Stimulated activated CD4-positive, alpha-beta T cell treated with anti-CD3 and anti-CD28 coated beads, TNF-alpha, amount 100 ng/mL, for 4 hours (primary cell): ENCODE data around the gene GREB1.

Experiments used
- DNase-seq, 3 experiments: peaks; one replicate each; pipeline ENCODE4 v3.0.0-alpha.2; 2020; ENCODE audit warnings: low read depth in 3 of 3

The GREB1 gene, protein sequence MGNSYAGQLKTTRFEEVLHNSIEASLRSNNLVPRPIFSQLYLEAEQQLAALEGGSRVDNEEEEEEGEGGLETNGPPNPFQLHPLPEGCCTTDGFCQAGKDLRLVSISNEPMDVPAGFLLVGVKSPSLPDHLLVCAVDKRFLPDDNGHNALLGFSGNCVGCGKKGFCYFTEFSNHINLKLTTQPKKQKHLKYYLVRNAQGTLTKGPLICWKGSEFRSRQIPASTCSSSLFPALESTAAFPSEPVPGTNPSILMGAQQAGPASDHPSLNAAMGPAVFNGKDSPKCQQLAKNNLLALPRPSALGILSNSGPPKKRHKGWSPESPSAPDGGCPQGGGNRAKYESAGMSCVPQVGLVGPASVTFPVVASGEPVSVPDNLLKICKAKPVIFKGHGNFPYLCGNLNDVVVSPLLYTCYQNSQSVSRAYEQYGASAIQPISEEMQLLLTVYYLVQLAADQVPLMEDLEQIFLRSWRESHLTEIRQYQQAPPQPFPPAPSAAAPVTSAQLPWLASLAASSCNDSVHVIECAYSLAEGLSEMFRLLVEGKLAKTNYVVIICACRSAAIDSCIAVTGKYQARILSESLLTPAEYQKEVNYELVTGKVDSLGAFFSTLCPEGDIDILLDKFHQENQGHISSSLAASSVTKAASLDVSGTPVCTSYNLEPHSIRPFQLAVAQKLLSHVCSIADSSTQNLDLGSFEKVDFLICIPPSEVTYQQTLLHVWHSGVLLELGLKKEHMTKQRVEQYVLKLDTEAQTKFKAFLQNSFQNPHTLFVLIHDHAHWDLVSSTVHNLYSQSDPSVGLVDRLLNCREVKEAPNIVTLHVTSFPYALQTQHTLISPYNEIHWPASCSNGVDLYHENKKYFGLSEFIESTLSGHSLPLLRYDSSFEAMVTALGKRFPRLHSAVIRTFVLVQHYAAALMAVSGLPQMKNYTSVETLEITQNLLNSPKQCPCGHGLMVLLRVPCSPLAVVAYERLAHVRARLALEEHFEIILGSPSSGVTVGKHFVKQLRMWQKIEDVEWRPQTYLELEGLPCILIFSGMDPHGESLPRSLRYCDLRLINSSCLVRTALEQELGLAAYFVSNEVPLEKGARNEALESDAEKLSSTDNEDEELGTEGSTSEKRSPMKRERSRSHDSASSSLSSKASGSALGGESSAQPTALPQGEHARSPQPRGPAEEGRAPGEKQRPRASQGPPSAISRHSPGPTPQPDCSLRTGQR (N-terminal part only)

DNA sequence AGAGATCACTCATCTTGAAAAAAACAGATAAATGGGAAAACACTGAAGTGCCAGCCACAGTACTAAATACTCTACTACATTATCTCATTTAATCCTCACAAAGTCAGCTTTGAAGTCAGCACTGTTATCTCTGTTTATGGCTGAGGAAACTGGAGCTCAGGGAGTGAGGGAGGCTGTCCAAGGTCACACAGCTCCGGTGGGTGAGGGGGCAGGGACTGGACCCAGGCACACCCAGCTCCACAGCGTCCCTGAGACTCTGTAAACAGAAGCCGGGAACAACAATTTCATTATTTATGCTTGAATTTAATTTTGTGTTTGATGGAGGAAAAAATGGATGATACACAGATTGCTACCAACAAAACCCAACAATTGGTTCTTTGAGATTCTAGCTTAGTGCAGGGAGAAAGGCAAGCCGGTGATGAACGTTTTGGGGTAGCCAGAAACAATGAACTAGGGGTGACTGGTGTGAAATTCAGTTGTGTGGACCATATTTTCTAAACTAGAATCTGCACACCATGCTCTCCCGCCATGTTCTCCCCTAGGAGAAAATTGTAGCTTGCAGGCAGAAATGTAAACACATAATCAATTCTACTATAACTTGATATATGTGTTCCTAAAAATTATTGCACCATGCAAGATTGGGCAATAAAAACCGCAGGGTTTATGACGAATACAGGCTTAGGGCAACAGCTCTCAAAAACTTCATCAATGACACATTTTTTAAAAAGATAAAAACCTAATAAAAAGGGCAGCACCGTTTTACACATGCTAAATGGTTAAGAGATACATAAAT lies at the start of gene GREB1:
GREB1 (plus strand) TSS at position 768 of the 793 bp plus-strand sequence. CDS start 22,570 bp downstream, outside the sequence.
- no peak for DNase-seq

DNA sequence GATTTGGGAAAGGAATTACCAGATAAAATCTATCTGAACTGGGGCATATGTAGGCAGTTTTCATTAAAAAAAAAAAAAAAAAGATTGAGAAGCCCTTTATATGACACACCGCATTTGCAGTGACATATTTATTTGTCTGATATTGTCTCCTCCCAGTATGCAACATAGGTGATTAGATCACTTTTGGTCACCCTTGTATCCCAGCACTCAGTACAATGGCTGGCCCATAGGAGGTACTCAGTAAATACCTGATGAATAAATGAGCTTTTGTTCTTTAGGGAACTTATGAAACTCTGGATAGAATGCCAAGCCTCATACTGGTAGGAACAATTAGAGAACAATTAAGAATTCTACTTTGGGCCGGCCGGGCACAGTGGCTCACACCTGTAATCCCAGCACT lies 45.0 kb upstream of the GREB1 start:
- no peak for DNase-seq

DNA sequence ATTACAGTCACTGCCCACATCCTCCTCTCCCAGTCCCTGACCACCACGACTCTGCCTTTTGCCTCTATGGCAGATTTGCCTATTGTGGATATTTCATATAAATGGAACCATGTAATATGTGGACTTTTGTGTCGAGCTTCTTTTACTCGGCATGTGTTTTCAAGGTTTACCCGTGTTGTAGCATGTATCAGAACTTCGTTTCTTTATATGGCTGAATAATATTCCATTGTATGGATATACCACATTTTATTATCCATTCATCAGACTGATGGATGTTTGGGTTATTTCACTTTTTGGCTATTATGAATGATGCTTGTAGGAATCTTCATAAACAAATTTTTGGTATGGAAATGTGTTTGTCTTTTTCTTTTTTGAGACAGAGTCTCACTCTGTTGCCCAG lies 43.7 kb upstream of the GREB1 start:
- no peak for DNase-seq

DNA sequence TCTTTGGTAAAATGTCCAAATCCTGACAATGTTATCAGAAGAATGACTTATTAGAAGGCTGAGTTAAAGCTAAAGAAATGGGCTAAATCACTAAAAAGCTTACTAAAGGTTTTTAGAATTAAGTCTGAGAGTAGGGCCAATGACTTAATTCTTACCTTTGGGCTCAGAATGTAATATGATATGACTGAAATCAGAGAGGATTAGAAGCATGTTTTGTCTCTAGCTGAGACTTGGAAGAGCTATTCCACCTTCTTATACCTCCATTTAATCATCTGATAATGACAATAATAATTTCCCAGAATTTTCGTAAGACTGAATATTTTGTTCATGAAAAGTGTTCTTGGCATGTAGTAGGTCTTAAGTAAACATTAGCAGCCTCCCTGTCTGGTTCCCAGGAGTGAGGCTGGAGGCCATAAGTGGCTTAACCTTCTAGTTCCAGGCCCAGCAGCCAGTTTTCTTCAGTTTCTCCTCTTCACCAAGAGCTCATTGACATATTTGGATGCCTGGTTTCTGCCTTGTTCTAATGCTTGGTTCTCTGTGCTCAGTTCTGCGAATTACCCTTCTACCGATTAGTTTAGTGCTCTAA lies 42.4 kb upstream of the GREB1 start:
- DNase-seq, result no peak

DNA sequence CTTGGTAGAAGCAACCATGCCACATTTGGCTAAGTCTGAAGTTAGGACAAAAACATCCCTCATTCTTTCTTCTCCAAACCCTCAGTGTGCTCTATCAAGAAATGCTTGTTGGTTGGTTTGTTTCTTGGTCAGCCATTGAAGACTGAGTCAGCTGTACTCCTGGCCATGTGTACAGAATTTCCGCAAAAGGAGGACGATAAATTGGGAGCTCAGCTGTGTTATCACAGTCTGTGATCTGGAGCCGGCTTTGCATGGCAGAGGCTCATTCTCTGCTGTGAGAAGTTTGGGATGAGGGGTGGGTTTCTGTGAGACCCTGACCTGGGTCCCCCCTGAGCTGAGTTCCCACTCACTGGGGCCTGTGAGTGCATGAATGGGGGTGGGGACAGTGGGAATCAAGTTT lies 41.6 kb upstream of the GREB1 start:
- DNase-seq, result no peak

DNA sequence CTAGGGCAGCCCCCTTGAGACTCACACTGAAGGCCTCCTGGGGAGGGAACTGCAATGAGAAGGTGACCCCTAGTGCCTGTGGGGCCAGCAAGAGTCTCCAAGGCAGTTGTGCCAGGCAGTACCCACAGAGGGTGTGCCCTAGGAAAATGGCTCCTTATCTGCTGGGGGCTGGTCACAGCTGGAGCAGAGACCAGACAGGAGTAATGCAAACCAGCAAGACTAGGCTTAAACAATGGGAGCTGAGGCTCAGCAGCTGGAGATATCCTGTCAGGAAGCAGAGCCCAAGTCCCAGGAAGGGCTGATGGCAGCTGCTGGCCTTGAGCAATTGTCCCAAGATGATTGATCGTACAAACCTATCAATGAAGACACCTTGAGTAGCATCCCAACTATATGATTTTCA lies 41.1 kb upstream of the GREB1 start:
- no peak for DNase-seq

DNA sequence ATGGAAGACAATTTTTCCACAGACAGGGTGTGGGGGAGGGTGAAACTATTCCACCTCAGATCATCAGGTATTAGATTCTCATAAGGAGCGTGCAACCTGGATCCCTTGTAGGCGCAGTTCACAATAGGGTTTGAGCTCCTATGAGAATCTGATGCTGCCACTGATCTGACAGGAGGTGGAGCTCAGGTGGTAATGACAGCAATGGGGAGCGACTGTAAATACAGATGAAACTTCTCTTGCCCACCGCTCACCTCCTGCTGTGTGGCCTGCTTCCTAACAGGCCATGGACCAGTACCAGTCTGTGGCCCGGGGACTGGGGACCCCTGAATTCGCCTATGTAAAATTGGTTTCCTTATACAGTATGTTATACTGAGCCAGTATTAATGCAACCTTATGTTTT lies 40.6 kb upstream of the GREB1 start:
- DNase-seq, result no peak

DNA sequence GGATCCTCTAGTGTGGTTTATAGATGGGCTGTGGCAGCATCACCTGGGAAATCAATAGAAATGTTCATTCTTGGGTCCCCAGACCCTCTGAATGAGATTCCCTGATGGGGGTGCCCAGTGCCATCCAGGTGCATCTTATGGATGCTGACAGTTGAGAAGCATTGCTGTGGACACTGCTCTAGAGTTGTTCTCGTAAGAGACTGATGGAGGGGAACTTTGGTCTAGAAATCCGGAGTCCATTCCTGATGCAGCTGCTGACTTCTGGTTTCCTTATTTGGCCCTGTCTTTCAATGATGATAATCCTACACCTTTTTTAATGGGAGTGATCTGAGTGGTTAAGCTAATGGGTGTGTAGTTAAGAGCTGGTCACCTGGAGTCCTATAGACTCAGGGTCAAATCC lies 39.5 kb upstream of the GREB1 start:
- DNase-seq, result no peak

DNA sequence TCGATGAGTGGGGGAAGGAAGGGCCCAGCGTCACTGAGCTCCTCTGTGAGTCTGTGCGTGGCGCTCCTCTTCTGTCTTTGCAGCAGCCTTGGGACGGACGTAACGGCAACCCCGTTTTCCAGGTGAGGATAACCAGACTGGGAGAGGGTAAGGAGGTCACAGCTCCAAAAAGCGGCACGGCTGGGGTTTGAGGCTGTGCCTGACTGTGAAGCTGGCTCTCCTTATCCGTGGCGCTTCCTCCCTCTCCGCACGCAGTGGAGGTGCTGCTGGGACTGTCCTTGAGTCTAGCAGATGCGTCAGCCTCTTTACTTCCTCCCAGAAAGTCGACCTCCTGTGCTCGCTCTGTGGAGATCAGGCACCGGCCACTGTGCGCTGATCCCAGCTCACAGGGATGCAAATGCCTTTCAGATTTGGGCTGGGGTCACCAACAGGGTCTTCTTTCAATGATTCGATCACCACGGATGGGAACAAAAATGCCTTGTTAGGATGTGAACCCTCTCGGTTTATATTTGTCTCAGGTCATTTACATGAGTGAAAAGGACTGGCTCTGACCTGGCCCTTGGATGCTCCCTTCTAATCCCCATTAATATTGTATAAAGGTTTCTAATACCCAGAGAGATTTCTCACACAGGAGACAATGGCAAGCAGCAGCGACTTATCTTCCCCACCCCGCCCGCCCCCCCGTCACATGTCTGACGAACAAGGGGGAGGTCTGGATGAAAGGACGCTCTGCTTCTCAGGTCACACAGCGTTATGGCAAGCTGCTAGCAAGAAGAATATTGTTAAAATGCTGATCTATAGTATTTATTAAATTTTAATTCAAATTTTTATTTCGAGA lies 37.8 kb upstream of the GREB1 start:
- DNase-seq, result no peak

DNA sequence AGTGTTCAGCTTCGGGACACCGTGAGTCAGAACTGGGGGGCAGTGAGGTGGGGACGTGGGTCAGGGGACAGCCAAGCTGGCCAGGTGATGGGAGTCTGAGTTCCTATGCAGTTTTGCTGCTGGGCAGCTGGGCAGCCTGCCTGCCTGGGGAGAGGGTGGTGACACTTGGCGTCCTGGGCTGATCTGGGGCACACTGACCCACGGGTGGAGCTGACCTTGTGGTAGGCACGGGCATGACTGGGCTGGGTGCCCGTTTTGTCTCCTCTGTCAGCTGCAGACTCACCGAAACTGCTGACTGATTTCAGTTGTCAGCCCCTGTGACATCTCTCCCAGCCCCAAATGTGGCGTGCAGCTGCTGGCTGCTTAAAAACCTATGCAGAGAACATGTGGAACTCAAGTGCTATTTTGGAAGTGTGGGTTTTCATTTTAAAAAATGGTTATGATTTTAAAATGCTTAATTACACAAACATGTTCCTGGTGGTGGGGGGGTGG lies 35.3 kb upstream of the GREB1 start:
- DNase-seq, result no peak

DNA sequence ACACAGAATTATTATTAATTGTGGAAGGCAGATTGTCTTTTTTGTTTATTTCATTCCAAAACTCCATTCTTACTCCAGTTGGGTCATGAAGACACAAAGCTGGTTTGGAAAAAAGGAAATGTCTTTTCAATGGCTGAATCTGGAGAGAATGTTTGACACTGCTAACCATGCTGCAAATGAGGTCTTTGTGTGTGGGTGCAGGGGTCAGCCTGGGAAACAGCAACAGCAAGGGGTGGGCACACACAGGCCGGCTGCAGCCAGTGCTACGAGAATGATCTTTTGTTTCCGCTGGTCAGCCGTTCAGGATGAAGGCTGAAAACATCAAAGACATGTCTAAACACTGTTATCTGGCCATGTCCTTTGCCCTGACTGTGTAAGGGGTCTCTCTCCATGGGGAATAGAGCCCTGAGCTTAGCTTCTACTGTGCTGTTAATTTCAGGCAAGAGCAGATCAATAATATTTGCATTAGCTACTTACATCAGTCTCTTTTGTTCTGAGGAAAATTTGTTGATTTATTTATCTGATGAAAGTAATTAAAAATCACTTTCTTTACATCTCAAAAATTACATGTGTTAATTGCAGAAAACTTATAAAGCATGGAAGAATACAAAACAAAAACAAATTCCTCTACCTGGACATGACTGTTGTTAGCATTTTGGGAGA lies 34.6 kb upstream of the GREB1 start:
- DNase-seq, result no peak

DNA sequence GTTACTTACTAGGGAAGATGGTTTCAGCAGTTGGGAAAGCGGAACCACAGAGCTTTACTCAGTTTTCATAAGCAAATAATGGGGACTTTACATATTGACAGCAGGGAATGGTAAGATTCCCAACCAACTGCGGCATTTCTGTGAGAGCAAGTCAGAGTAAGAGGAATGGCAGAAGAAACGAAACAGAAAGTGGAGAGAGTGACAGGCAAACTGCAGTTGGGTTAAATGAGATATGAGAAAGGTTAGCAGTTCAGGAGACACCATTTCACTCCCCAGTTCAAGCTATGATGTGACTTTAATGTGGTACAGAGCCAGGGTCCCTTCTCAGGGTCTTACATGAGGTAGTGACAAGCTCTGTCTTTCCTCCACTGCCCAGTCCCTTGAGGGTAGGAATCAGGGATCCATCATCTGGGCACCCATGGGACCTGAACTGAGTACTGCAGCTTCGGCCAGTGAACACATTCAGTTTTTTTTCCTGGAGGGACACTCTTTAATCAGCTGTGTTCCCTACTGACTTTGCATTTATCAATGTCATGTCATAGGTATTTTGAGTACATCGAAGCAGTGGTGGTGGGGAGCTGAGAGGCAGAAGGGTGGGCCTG lies 33.0 kb upstream of the GREB1 start:
- DNase-seq, result no peak

DNA sequence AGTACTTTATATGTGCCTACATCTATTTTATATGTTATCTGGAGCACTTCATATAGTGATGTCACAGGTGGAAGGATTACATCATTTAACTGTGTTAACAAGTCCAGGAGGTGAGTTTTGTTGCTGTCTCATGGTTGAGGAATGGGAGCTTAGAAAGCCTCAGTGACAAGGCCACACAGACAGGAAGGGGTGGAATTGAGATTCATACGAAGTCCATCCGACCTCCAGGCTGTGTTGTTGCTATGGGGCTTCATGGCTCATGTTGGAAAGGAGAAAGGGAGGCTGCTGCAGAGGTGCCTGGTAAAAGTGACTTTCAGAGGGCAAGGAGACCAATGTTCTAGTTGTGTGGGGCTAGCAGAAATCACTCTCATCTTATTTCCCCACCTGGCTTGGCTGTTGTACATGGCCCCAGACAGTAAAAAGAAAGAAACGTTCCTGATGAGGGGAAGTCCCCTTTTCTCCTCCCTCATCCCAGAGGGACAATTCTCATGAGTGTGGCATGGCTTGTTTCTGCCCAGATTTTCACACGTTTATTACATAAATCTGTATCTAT lies 31.0 kb upstream of the GREB1 start:
- DNase-seq, result no peak

DNA sequence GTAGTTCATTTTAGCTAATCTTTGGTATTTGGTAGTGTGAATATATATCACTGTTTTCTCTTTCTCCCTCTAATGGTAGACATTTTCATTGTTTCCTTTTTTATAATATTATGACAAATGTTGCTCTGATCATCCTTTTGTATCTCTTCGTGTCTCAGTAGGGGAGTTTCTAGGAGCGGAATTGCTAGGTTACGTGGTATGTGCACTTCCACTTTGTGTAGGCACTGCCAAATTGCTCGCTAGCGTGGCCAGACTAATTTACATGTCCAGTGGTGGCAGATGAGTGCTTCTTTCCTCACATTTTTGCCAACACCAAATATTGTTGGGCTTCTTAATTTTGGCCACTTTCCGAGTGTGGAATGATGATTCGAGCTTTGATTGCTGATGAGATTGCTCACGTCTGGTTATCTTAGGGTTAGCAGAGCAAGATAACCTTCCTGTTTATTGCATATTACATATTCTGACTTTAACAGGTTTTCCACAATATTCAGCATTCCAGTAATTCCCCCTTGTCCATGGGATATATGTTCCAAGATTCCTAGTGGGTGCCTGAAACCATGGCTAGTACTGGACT lies 30.4 kb upstream of the GREB1 start:
- DNase-seq, result no peak

DNA sequence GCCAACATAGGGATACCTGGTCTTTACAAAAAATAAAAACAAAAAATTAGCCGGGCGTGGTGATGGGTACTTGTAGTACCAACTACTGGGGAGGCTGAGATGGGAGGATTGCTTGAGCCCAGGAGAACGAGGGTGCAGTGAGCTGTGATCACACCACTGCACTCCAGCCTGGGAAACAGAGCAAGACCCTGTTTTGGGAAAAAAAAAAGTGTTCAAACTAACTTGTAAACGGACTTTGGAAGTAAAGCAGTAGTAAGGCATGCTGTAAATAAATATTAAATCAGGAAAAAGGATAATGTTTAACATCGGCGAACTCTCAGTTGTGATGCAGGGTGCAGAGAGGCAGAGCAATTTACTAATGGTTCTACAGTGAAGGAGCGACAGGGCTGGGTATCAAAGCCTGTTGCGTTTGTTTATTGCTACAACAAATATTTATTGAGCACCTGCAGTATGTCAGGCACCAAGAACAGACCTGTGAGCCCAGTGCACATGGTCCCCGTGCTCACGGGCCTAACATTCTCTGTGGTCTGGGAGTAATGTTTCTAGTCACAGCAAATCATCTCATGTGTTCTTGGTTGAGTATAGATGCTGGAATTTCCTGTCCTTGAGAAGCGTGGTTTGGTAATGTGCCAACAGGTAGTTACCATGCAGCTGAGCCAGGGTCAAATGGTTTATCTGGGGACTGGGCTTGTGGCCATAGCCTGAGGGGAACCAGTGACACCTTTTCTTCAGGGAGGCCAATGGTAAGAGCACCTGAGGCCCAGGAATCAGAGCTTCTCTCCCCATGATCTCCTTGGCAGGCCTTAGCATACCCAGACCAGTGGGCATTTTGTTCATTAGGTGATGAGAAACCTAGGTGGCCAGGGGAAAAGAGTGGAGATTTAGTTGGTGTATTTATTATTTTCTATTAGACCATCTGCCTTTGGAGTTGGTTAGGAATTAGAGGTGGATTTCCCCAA lies 27.9 kb upstream of the GREB1 start:
- DNase-seq, result no peak

DNA sequence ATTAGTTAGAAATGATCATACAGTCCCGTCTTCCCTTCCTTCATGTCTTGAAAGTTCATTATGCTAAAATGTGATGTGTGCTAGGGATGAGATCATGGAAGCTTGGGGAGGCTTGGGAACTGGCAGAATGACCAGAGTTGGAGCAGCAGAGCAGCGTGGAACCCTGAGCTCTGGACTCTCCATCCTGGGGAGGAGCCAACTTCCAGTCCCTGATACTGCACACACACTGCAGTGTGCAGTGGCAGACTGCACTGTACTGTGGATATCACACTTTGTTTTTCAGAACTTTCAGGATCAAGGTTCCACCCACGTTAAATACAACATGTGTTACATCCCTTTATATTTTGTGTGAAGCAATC lies 27.3 kb upstream of the GREB1 start:
- DNase-seq, result no peak

DNA sequence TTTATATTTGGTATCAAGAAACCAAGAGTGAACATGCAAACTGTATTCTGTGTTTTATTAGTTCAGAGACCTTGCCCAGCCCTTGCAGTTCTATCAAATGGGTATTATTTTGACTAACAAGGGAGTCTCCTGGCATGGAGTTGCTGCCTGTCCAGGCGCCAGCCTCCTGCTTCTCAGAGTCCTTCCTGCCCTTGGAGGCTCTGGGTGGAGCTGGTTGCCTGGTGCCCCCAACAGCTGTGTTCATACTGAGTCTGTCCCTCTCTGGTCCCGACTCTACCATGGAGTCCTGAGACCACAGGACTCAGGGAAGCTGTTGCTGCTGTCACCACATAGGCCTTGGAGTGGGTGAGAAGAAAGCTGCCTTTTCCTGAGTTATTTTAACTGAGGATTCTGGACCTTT lies 26.3 kb upstream of the GREB1 start:
- DNase-seq, result no peak
